A673 (cell line): ENCODE measurements around the gene POU3F3. TPM values are rescaled to one million over a fixed set of nuclear protein-coding genes. Genes with fewer than 3 reads are reported as not detected.
A peak's percentile ranks its signal among the peaks of the same experiment; 100 is the strongest.

Experiments
- BruUV-seq: library from RNA; stranded (reverse); fragments of 400-500 nt; replicated peaks from 2 replicates; lab custom pipeline; 2021; lab: Mats Ljungman, UMichigan
- CTCF ChIA-PET: fragments of 300-600 bp; sonication (Branson Sonifier 250); formaldehyde crosslinking; loops from one replicate; lab custom pipeline; 2022; ENCODE audit warnings: antibody characterized with exemption; lab: Charles Lee
- POLR2A ChIA-PET: fragments of 300-600 bp; sonication (Branson Sonifier 250); formaldehyde crosslinking; loops from one replicate; lab custom pipeline; 2022; ENCODE audit warnings: antibody characterized with exemption; ENCODE audit not compliant: low non-redundant PET; lab: Charles Lee
- DNase-seq: peaks from one replicate; pipeline ENCODE4 v3.0.0-alpha.2; 2015; ENCODE audit warnings: low spot score
- H3K27ac ChIP-seq: fragments of 200-600 bp; sonication (generic); 2 replicates; pipeline ENCODE4 v1.5.1; 2016; ENCODE audit warnings: mixed run types, low read depth, mild to moderate bottlenecking, mixed read lengths, antibody characterized with exemption, low read length; ENCODE audit not compliant: poor library complexity, severe bottlenecking
- H3K27me3 ChIP-seq: fragments of 200-600 bp; sonication (generic); replicated peaks from 2 replicates; pipeline ENCODE4 v1.6.1; 2017; ENCODE audit warnings: mixed run types, low read depth, mild to moderate bottlenecking, mixed read lengths, antibody characterized with exemption, low read length; ENCODE audit not compliant: insufficient read depth, poor library complexity
- H3K36me3 ChIP-seq: fragments of 200-600 bp; sonication (generic); 2 replicates; pipeline ENCODE4 v1.6.1; 2016; ENCODE audit warnings: mixed run types, mild to moderate bottlenecking, mixed read lengths, antibody characterized with exemption, low read length; ENCODE audit not compliant: insufficient read depth, poor library complexity, severe bottlenecking
- H3K4me1 ChIP-seq: fragments of 200-600 bp; sonication (generic); 2 replicates; pipeline ENCODE4 v1.6.1; 2017; ENCODE audit warnings: mixed run types, mild to moderate bottlenecking, mixed read lengths, antibody characterized with exemption, low read length; ENCODE audit not compliant: insufficient read depth, poor library complexity, severe bottlenecking
- H3K4me3 ChIP-seq: fragments of 200-600 bp; sonication (generic); 2 replicates; pipeline ENCODE4 v1.5.1; 2016; ENCODE audit warnings: low read depth, mixed run types, mild to moderate bottlenecking, mixed read lengths, low read length; ENCODE audit not compliant: poor library complexity, severe bottlenecking
- H3K9me3 ChIP-seq: fragments of 200-600 bp; sonication (generic); 2 replicates; pipeline ENCODE4 v1.6.1; 2016; ENCODE audit warnings: mixed run types, low read depth, mild to moderate bottlenecking, mixed read lengths, antibody characterized with exemption, low read length; ENCODE audit not compliant: poor library complexity, severe bottlenecking
- EZH2 ChIP-seq: fragments of 200-600 bp; sonication (generic); IDR thresholded peaks from 2 replicates; pipeline ENCODE4 v1.6.1; 2017; ENCODE audit warnings: borderline replicate concordance, low read depth, mild to moderate bottlenecking, mixed read lengths, antibody characterized with exemption, low read length; ENCODE audit not compliant: poor library complexity, severe bottlenecking
- intact Hi-C: fragments of 100-400 bp; cut with micrococcal nuclease; formaldehyde crosslinking; loops from one replicate; pipeline ENCODE4 v1.10.0; 2022; ENCODE audit not compliant: unreplicated experiment
- total RNA-seq: library from RNA; stranded (reverse); gene quantifications from 2 replicates; pipeline ENCODE4 v1.2.3, GENCODE V29; 2021
- TF ChIP-seq, protein P1 (sequence below): fragments of 300-800, 200-600 bp; sonication (generic); conservative IDR thresholded peaks from 2 replicates; pipeline ENCODE4 v1.5.1; 2017; ENCODE audit warnings: low read depth, mild to moderate bottlenecking, antibody characterized with exemption, low read length, moderate library complexity, mixed read lengths

Gene POU3F3
- total RNA-seq, 1 experiment from 2014 or later = not detected

DNA sequence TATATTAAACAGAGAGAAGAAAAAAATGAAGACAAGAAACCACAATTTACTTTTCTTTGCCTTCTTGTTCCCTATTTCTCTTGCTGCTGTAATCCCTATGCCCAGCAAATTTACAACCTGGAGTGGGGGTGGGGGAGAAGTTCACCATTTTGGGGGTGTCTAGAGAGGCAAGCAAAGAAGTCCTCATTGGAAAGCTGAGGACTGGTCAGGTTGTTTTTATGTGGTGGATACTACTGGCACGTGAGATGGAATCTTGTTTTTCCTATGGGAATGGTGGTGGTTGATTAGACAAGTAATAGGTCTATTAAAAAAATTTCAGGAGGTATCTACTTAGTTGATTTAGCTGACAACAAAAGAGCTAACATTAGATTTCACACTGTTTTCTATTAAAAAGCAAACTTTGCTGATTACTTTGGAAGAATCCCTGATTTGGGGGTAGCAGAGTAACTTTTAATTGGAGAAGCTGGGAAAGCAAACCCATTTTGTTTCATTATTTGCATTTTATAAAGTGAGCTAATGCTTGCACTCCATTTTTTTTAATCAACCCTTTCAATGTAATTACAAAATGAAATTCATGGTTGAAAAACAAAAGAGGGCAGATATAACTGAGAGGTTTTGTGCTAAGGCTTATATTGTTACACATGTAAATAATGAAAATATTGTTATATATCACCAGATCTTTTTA lies 6.0 kb downstream of the POU3F3 start:
- DNase-seq = no peak
- no peak overlapping the region for H3K4me3 ChIP-seq
- intact Hi-C loops = loop anchor here (10.0 kb wide), 1 partner anchor 225 kb away; no protein-coding TSS in a partner anchor
- no TSS peak for BruUV-seq
- H3K27ac ChIP-seq = no peak overlapping the region
- H3K36me3 ChIP-seq = no peaks in the 10 kb centered on the region
- ChIA-PET POLR2A (no interaction called here), CTCF (no interaction called here)
- peaks cover 9% of the 10 kb centered on the region for H3K4me1 ChIP-seq
- H3K9me3 ChIP-seq = no peaks in the 10 kb centered on the region
- TF ChIP-seq EZH2 = no peak
- TF ChIP-seq, protein P1, sequence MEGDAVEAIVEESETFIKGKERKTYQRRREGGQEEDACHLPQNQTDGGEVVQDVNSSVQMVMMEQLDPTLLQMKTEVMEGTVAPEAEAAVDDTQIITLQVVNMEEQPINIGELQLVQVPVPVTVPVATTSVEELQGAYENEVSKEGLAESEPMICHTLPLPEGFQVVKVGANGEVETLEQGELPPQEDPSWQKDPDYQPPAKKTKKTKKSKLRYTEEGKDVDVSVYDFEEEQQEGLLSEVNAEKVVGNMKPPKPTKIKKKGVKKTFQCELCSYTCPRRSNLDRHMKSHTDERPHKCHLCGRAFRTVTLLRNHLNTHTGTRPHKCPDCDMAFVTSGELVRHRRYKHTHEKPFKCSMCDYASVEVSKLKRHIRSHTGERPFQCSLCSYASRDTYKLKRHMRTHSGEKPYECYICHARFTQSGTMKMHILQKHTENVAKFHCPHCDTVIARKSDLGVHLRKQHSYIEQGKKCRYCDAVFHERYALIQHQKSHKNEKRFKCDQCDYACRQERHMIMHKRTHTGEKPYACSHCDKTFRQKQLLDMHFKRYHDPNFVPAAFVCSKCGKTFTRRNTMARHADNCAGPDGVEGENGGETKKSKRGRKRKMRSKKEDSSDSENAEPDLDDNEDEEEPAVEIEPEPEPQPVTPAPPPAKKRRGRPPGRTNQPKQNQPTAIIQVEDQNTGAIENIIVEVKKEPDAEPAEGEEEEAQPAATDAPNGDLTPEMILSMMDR = no peak
- peaks cover 78% of the 10 kb centered on the region for H3K27me3 ChIP-seq

- ChIA-PET POLR2A (no interaction called here), CTCF (no interaction called here)
- Histone ChIP-seq H3K4me1 (peaks cover 9% of the 10 kb centered on the region), H3K27ac (no peak overlapping the region), H3K27me3 (peaks cover 81% of the 10 kb centered on the region), H3K9me3 (no peaks in the 10 kb centered on the region), H3K4me3 (no peak overlapping the region), H3K36me3 (no peaks in the 10 kb centered on the region)
- no TSS peak for BruUV-seq
- intact Hi-C loops = no loop called here
- no peak for DNase-seq
- TF ChIP-seq EZH2 = no peak
- TF ChIP-seq, protein P1 = no peak
These were observed 6.5 kb downstream of the POU3F3 start for GRCh38 chr2:104860451-104860790.

DNA sequence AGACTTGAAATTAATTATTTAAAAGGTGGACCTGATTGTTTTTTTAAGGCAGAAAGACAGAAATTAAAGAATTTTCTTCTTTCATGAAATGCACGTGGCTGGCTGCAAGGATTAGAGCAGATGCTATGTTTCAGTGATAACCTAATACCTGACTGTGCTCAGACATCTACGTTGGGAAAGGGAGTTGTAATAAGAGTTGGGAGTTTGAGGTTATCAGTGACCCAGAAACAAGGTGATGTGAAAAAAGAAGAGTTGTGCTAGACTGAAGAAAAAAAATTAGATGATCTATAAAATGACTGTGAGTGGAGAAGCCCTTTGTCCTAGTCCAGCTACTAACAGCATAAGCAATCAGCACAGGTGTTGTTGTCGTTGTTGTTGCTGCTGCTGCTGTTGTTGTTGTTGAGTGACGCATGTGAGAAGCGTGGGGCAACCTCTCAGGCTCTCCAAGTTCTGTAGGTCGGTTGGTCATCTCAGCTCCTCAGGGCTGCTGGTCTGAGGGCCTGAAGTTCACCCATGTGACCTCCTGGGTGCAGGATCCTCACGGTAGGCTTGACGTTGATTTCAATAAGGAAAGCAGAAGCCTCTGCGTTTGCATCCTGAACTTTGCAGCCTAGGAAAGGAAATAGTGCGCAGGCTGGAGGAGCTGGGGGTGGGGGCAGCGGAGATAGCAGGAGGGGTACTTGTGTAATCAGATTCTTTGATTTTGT lies 7.6 kb downstream of the POU3F3 start:
- intact Hi-C loops = no loop called here
- Histone ChIP-seq H3K4me1 (peaks cover 9% of the 10 kb centered on the region), H3K36me3 (no peaks in the 10 kb centered on the region), H3K27ac (no peak overlapping the region), H3K27me3 (peaks cover 88% of the 10 kb centered on the region), H3K4me3 (peak overlapping the region; percentile 31), H3K9me3 (no peaks in the 10 kb centered on the region)
- CTCF ChIA-PET = no interaction called here
- BruUV-seq = no TSS peak
- POLR2A ChIA-PET = no interaction called here
- DNase-seq = no peak
- TF ChIP-seq, protein P1 = no peak
- TF ChIP-seq EZH2 = no peak
